Upper lobe of left lung (tissue), 4 donors: Measurements from ENCODE around the gene KRTAP10-4.

Source experiments
- POLR2AphosphoS5 ChIP-seq, 2 donors: sonication (generic); formaldehyde crosslinking; IDR thresholded peaks; one replicate each; pipeline ENCODE4 v1.5.1; 2017; ENCODE audit warnings: antibody characterized with exemption in 2 of 2
- TF ChIP-seq, protein P1 (sequence below), 6 experiments: fragments of 450-650 bp in 4 of 6; fragments of 200-600 bp in 2 of 6; sonication (generic) in 2 of 6; IDR thresholded peaks; one replicate each; pipeline ENCODE4 v1.5.1; 2016 to 2019; ENCODE audit warnings: antibody characterized with exemption in 6 of 6

DNA sequence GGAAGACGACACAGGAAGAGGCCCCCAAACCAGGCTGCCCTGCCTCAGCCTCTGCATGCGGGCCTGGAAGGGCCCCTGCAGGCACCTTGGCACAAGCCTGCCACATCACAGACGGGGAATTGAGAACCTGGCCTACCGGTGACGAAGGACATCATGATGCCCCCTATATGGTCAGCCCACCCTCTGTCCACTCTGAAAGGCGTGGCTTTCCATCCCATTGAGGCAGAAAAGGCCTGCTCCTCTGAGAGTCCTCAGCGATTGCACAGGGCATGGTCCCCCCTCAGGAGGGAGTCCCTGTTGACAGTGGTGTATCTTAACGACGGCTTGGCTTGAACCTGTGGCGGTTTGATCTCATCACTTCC, 44.9 kb upstream of the KRTAP10-4 start:
- TF ChIP-seq, protein P1, sequence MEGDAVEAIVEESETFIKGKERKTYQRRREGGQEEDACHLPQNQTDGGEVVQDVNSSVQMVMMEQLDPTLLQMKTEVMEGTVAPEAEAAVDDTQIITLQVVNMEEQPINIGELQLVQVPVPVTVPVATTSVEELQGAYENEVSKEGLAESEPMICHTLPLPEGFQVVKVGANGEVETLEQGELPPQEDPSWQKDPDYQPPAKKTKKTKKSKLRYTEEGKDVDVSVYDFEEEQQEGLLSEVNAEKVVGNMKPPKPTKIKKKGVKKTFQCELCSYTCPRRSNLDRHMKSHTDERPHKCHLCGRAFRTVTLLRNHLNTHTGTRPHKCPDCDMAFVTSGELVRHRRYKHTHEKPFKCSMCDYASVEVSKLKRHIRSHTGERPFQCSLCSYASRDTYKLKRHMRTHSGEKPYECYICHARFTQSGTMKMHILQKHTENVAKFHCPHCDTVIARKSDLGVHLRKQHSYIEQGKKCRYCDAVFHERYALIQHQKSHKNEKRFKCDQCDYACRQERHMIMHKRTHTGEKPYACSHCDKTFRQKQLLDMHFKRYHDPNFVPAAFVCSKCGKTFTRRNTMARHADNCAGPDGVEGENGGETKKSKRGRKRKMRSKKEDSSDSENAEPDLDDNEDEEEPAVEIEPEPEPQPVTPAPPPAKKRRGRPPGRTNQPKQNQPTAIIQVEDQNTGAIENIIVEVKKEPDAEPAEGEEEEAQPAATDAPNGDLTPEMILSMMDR (IDR thresholded peaks at IDR 0.05), result no peak
- TF ChIP-seq POLR2AphosphoS5 (IDR thresholded peaks at IDR 0.05), result no peak
